Lung (tissue), 12 donors: ENCODE data around the gene MICU1. TPM values are rescaled to one million over a fixed set of nuclear protein-coding genes. Genes with fewer than 3 reads are reported as not detected.
A peak's percentile ranks its signal among the peaks of the same experiment; 100 is the strongest.

Experiments used
- ATAC-seq: fragments of 200-7000 bp; cut with Tn5 transposase; one replicate; pipeline ENCODE4 v1.9.1; 2020; ENCODE audit warnings: moderate number of reproducible peaks; ENCODE audit not compliant: insufficient read depth, low FRiP score
- DNase-seq, 3 donors: peaks; one replicate each; pipeline ENCODE4 v3.0.0-alpha.2; 2013 to 2017
- H3K27ac ChIP-seq, 2 donors: one replicate each; pipeline ENCODE4 v1.5.1; 2013; ENCODE audit warnings: mild to moderate bottlenecking in 2 of 2, moderate library complexity in 2 of 2, control low read depth in 1 of 2, inconsistent platforms in 1 of 2, low read depth in 1 of 2, low read length in 1 of 2
- H3K27me3 ChIP-seq, 3 donors: one replicate each; pipeline ENCODE4 v1.5.1; 2013; ENCODE audit warnings: low read length in 2 of 3; ENCODE audit not compliant: control insufficient read depth in 3 of 3, insufficient read depth in 3 of 3
- H3K36me3 ChIP-seq, 4 donors: one replicate each; pipeline ENCODE4 v1.5.1; 2013; ENCODE audit warnings: low read length in 4 of 4, mild to moderate bottlenecking in 1 of 4, moderate library complexity in 1 of 4; ENCODE audit not compliant: control insufficient read depth in 4 of 4, insufficient read depth in 4 of 4
- H3K4me1 ChIP-seq, 5 donors: one replicate each; pipeline ENCODE4 v1.5.1; 2013; ENCODE audit warnings: low read length in 5 of 5, mild to moderate bottlenecking in 2 of 5, moderate library complexity in 1 of 5; ENCODE audit not compliant: control insufficient read depth in 5 of 5, insufficient read depth in 5 of 5
- H3K4me3 ChIP-seq: one replicate; pipeline ENCODE4 v1.5.1; 2013; ENCODE audit warnings: mild to moderate bottlenecking, control low read depth, moderate library complexity
- H3K9ac ChIP-seq, 2 donors: one replicate each; pipeline ENCODE4 v1.5.1; 2013; ENCODE audit warnings: low read length in 2 of 2, control low read depth in 1 of 2; ENCODE audit not compliant: insufficient read depth in 1 of 2
- H3K9me3 ChIP-seq, 4 donors: one replicate each; pipeline ENCODE4 v1.5.1; 2013; ENCODE audit warnings: low read length in 3 of 4, mild to moderate bottlenecking in 1 of 4, moderate library complexity in 1 of 4; ENCODE audit not compliant: control insufficient read depth in 4 of 4, insufficient read depth in 3 of 4
- CTCF ChIP-seq: IDR thresholded peaks from 2 replicates; pipeline ENCODE4 v1.5.1; 2012; ENCODE audit warnings: mild to moderate bottlenecking; ENCODE audit errors: control extremely low read depth, extremely low read depth
- WGBS, 2 donors: extraction: QIAGEN DNeasy Blood & Tissue Kit; methylation state at CpG; one replicate each; pipeline ENCODE4 v1.1.7; 2013; 5-methylcytosine and 5-hydroxymethylcytosine counted together
- polyA plus RNA-seq, 2 donors: library from polyadenylated mRNA; stranded (reverse); fragments of 200-250 nt; gene quantifications; one replicate each; pipeline ENCODE4 v1.2.1, GENCODE V29; 2013
- total RNA-seq, 2 donors: library from RNA; depleted of rRNA in 1 of 2; stranded (reverse); fragments of >200 nt in 1 of 2; gene quantifications; one replicate each; pipeline ENCODE4 v1.2.1, GENCODE V29; 2014 to 2021
- donor health status: control.
- donor health status: control.
- donor health status: Bipolar disorder and iron deficiency.
- donor health status: healthy.
- donor health status: DM: yes; HTN: yes; CAD: no.

Gene MICU1
- total and polyA plus RNA-seq, 4 donors: 41.9 to 86.4 (median 43.2) TPM

GRCh38 chr10:72485701-72486100, 140.2 kb downstream of the MICU1 start:
- ATAC-seq (no peak), DNase-seq (no peak)
- no peaks in the 10 kb centered on the region for H3K9me3 ChIP-seq
- H3K4me1 ChIP-seq: no peaks in the 10 kb centered on the region
- no peak overlapping the region for H3K27ac ChIP-seq
- H3K36me3 ChIP-seq: peaks cover 0 to 3% (median under 1%) of the 10 kb centered on the region in 4 donors
- 88 to 98% methylated on average over 3 of the region's 3 CpGs for WGBS, 2 donors
- no peak overlapping the region for H3K9ac ChIP-seq
- no peak overlapping the region for H3K4me3 ChIP-seq
- no peaks in the 10 kb centered on the region for H3K27me3 ChIP-seq
- no peak for TF ChIP-seq CTCF

GRCh38 chr10:72484521-72484920, 141.4 kb downstream of the MICU1 start:
- no peak for ATAC-seq
- 96 to 97% methylated on average over 3 of the region's 3 CpGs for WGBS, 2 donors

DNA sequence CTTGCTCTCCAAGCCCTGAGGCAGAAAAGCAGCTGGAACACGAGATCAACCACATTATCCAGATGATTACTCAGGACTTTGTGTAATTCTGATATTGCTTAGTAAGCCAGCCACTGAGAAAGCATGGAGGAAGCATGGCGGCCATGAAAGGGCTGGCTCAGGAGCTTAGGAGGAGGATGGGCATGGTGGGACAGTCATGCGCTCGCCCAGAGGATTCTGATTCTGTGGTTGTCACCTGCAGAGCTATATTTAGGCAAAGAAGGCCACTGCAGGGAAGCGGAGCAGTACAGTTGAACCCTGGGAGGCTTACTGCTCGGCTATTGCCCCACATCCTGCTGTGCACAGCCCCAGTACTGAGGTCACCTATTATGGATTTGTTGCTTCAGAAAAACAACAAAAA, 142.4 kb downstream of the MICU1 start:
- DNase-seq: no peak
- no peak overlapping the region for H3K9ac ChIP-seq
- H3K9me3 ChIP-seq: no peaks in the 10 kb centered on the region
- 39 to 75% methylated on average over 6 of the region's 6 CpGs for WGBS, 2 donors
- peak overlapping the region in 1 of 2 donors; percentile 15 for H3K27ac ChIP-seq
- H3K4me3 ChIP-seq: no peak overlapping the region
- no peaks in the 10 kb centered on the region for H3K27me3 ChIP-seq
- TF ChIP-seq CTCF: no peak
- H3K36me3 ChIP-seq: peaks cover 0 to 3% (median 0%) of the 10 kb centered on the region in 4 donors
- H3K4me1 ChIP-seq: no peaks in the 10 kb centered on the region
- no peak for ATAC-seq

More at GRCh38 chr10:72484521-72484920, 141.4 kb downstream of the MICU1 start:
- H3K9me3 ChIP-seq: no peaks in the 10 kb centered on the region
- H3K27ac ChIP-seq: no peak overlapping the region
- H3K4me3 ChIP-seq: no peak overlapping the region
- H3K9ac ChIP-seq: no peak overlapping the region
- H3K27me3 ChIP-seq: no peaks in the 10 kb centered on the region
- no peak for TF ChIP-seq CTCF
- H3K4me1 ChIP-seq: no peaks in the 10 kb centered on the region
- H3K36me3 ChIP-seq: peaks cover 0 to 3% (median 0%) of the 10 kb centered on the region in 4 donors
- no peak for DNase-seq

GRCh38 chr10:72480861-72481260, 145.0 kb downstream of the MICU1 start:
- 93 to 96% methylated on average over 2 of the region's 2 CpGs for WGBS, 2 donors
- no peak for TF ChIP-seq CTCF
- Histone ChIP-seq H3K4me3 (no peak overlapping the region), H3K27me3 (no peaks in the 10 kb centered on the region), H3K36me3 (peaks cover 0 to 8% (median 0%) of the 10 kb centered on the region in 4 donors), H3K9ac (no peak overlapping the region), H3K4me1 (no peaks in the 10 kb centered on the region), H3K27ac (no peak overlapping the region), H3K9me3 (no peaks in the 10 kb centered on the region)
- DNase-seq: no peak
- no peak for ATAC-seq
